ENCODE measurements around the gene NUMB.
"Not testable (repeated sequence)": the region's sequence is repeated elsewhere in the genome, so short reads cannot be mapped to it uniquely, and the experiment has no call there.

The NUMB gene

GRCh38 chr14:73342670-73343069 lies 115.7 kb downstream of the NUMB start:
- no peak for DNase-seq

- no peak for DNase-seq
Observed at GRCh38 chr14:73339846-73340595, 118.3 kb downstream of the NUMB start.

GRCh38 chr14:73339206-73339605 lies 119.1 kb downstream of the NUMB start:
- no peak for DNase-seq

- no peak for DNase-seq
Observed at GRCh38 chr14:73338551-73338950, 119.8 kb downstream of the NUMB start.

- DNase-seq, result no peak
Observed at GRCh38 chr14:73333031-73333430, 125.3 kb downstream of the NUMB start.

- no peak for DNase-seq
Observed at GRCh38 chr14:73325630-73326299, 132.6 kb downstream of the NUMB start.

- DNase-seq, result no peak
Observed at GRCh38 chr14:73325063-73325462, 133.3 kb downstream of the NUMB start.

- no peak for DNase-seq
Observed at GRCh38 chr14:73324533-73324932, 133.8 kb downstream of the NUMB start.

- no peak for DNase-seq
Observed at GRCh38 chr14:73323896-73324399, 134.4 kb downstream of the NUMB start.

GRCh38 chr14:73313151-73313550 lies 145.2 kb downstream of the NUMB start:
- no peak for DNase-seq

GRCh38 chr14:73312687-73313086 lies 145.7 kb downstream of the NUMB start:
- no peak for DNase-seq

- DNase-seq, result no peak
Observed at GRCh38 chr14:73311708-73312030, 146.7 kb downstream of the NUMB start.

GRCh38 chr14:73309207-73309606 lies 149.1 kb downstream of the NUMB start:
- not testable (repeated sequence) for DNase-seq

- no peak for DNase-seq
Observed at GRCh38 chr14:73307261-73307660, 151.1 kb downstream of the NUMB start.

- no peak for DNase-seq
Observed at GRCh38 chr14:73305499-73305898, 152.8 kb downstream of the NUMB start.

GRCh38 chr14:73295198-73295796 lies 163.0 kb downstream of the NUMB start:
- DNase-seq, result no peak

GRCh38 chr14:73293782-73294781 lies 164.3 kb downstream of the NUMB start:
- DNase-seq, result no peak

GRCh38 chr14:73290279-73290678 lies 168.1 kb downstream of the NUMB start:
- DNase-seq, result no peak

- no peak for DNase-seq
Observed at GRCh38 chr14:73289729-73290128, 168.6 kb downstream of the NUMB start.

- no peak for DNase-seq
Observed at GRCh38 chr14:73289308-73289707, 169.0 kb downstream of the NUMB start.

- no peak for DNase-seq
Observed at GRCh38 chr14:73287071-73287470, 171.3 kb downstream of the NUMB start.

- DNase-seq, result no peak
Observed at GRCh38 chr14:73286598-73286997, 171.7 kb downstream of the NUMB start.

GRCh38 chr14:73285979-73286378 lies 172.4 kb downstream of the NUMB start:
- no peak for DNase-seq

All from DMS153 (cell line).